Stimulated activated CD4-positive, alpha-beta T cell treated with anti-CD3 and anti-CD28 coated beads, Interleukin-4, amount 100 ng/mL, for 1 hour (primary cell): ENCODE data around the gene HSPA9.
"Not testable (repeated sequence)": the region's sequence is repeated elsewhere in the genome, so short reads cannot be mapped to it uniquely, and the experiment has no call there.

Experiments used
- DNase-seq: peaks from one replicate; pipeline ENCODE4 v3.0.0-alpha.2; 2020

HSPA9 gene

DNA sequence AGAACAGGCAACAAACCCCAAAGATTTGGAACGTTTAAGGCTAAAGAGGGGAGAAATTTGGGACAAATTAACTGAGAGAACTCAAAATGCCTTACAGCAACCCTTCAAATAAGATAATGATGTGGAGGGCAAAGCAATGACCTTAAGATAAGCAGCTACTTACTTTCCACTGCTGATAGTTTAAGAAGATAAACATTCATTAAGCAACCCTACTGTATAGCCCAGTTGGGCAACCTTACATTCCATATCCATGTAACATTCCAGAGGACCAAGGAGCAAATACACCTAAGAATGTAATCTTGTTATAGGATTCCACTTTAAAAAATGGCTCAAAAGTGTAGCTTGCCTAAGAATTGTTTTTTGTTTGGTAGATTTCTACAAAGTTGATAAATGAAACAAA lies 47.0 kb downstream of the HSPA9 start:
- no peak for DNase-seq

DNA sequence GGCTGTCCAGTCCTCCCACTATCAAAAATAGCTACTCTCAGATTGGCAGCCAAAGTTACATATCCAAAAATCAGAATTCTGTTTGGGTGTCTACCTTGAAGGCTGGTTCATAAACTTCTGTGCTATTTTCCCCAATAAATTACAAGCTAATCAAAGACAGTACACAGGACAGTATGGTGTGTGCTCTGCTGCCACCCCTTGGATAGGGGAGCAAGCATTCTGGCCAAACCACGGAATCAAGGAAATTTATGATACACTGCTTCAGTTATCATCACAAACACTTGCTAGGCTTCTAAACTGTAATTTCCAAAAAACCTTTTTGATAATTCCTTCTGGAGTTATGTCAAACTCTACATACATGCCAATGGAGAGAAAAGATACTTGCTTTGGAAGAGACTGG lies 48.0 kb downstream of the HSPA9 start:
- DNase-seq = no peak

GRCh38 chr5:138523406-138523805 lies 51.8 kb downstream of the HSPA9 start:
- DNase-seq = no peak

- no peak for DNase-seq
These were observed 54.2 kb downstream of the HSPA9 start for GRCh38 chr5:138520971-138521370.

- no peak for DNase-seq
These were observed 57.8 kb downstream of the HSPA9 start for GRCh38 chr5:138517437-138517836.

DNA sequence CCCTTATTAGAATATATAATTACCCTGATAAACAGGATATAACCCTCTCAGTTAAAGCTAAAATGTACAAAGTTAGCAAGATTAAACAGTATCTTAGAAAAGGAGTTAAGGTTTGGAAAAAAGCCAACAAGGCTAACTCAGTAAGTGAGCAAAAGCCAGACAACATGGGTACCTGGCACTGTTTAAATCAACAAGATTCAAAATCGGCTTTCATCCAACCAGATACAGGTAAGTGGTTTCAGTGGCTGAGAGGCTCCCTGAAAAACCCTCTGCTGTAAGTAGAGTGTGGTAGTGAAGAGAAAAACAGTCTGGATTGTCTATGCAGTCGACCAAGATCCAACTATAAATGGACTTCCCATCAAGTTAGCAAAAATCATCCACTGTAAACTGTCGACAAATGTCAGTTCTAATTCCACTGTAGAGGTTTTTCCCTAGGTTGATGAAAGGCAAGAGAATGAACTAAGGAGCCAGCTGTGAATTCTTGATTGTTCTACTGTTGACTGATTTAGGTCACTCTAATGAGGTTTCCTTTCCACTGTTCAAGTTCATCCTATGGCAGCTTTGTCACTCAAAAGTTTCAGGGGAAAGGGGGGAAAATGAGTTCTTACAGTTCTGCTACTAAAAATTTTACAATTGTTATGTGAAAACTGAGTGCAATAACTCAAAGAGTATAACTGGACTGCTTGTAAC lies 59.5 kb downstream of the HSPA9 start:
- DNase-seq = no peak

- no peak for DNase-seq
These were observed 61.2 kb downstream of the HSPA9 start for GRCh38 chr5:138514021-138514420.

DNA sequence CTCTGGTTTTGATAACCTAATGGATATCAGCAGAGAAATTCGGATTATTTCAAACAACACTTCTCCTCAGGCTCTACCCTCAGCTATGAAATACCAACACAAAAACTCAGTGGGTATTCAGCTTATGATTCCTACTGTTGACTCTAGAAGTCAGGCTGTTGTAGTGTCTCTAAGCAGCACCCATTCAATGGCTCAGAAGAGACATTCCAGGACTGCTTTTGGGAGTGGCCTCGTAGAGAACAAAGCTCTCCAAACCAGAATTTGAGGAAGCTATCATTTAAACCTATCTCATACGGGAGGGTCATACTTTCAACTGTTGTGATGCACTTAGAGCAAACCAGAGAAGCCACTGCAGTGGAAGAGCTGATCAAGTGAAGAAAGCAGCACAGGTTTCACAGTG lies 66.2 kb downstream of the HSPA9 start:
- DNase-seq = no peak

DNA sequence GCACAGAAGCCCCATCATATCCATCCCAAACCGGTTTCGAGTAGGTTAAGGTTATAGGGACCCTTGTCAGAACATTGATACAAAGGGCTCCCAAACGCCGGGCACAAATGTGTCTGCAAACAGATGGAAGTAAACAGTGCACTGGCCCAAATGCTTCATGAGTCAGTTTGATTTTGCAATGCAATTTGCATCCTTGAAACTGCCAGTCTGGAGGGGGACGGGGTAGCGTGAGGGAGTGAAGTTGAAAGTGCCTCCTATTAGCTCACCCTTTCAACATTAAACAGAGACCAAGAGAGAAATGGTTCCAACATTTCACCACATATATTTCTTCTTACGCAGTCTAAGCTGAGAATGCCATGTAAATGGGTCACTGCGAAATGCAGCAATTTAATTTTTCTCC lies 67.7 kb downstream of the HSPA9 start:
- DNase-seq = not testable (repeated sequence)

GRCh38 chr5:138506370-138507306 lies 68.6 kb downstream of the HSPA9 start:
- no peak for DNase-seq

DNA sequence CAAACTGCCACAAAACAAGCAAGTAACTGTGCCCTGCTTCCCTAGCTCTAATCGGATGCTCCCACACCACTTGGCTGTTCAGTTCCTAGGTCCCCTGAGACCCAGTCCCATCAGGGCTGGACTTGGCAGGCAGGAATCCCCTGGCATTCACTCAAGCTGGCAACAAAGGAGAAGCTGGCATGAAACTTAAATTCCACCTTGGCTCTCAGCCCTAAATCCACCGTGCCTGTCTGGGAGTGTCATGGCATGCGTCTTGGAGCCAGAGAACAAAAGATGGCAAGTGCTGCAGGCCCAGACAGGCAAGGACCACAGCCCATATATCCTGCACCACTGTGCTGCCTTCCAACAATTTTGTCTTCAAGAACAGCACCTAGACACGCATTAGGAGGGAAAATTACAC lies 70.4 kb downstream of the HSPA9 start:
- DNase-seq = no peak
